Measurements from ENCODE around the gene SPECC1.
A peak's percentile ranks its signal among the peaks of the same experiment; 100 is the strongest.

SPECC1 gene

DNA sequence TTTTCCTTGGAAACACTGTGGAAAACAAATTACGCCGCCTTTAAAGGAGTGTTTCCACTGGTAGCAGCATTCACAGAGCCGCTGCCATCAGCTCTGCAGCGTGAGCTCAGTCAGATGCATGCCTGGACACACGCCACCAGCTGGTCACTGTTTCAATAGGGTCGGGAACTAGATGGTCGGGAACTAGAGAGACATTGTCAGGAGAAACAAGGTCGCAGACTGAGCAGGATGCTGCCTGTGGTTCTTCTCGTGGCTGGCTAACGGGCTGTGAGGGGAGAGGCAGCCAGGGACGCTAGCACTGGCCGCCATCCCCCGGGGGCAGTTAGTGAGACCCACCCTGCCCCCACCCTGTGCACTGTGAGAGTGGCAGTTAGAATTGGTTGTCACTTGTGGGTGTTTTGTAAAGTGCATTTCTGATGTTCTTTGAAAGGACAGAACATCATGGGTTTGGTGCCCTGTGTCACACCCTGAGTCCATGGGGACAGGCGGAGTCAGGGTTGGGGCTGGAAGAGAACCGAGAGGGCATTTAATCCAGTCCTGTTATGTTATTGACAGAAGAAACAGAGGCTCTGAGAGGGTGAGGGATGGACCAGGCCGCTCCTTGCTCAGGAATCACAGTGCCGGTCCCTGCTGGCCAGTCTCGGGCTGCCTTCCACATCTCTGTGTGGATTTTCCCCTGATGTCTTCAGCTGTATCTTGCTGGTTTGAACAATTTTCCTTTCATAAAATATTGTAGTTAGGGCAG lies 86.3 kb downstream of the SPECC1 start:
- H3K23ac ChIP-seq (ENCODE audit: low read length in 2 of 2) = no peak overlapping the region
- peak overlapping the region in 1 of 2 experiments; percentile 34 for H3K4me3 ChIP-seq (ENCODE audit: insufficient read depth in 1 of 2, low read depth in 1 of 2, low read length in 2 of 2)
- H4K8ac ChIP-seq (ENCODE audit: low read length) = no peak overlapping the region
- H3K27me3 ChIP-seq (ENCODE audit: control insufficient read depth in 1 of 2, insufficient read depth in 1 of 2, low read length in 2 of 2) = peaks cover 0 to 44% of the 10 kb centered on the region in 2 experiments
- no peak overlapping the region for H2AK5ac ChIP-seq (ENCODE audit: low read length, severe bottlenecking)
- H2BK120ac ChIP-seq (ENCODE audit: low read depth, low read length) = no peak overlapping the region
- H2BK5ac ChIP-seq (ENCODE audit: low read depth, low read length, poor library complexity, severe bottlenecking) = no peak overlapping the region
- WGBS = 32% methylated on average over 17 of the region's 18 CpGs
- H3K36me3 ChIP-seq (ENCODE audit: control insufficient read depth in 1 of 2, insufficient read depth in 2 of 2, low read depth in 1 of 2, low read length in 2 of 2) = peaks cover 0 to 12% of the 10 kb centered on the region in 2 experiments
- H2BK12ac ChIP-seq (ENCODE audit: low read length in 2 of 2) = no peak overlapping the region
- H3K4me2 ChIP-seq (ENCODE audit: low read length, poor library complexity, severe bottlenecking) = no peak overlapping the region
- no peak overlapping the region for H3K18ac ChIP-seq (ENCODE audit: low read depth in 1 of 2, low read length in 2 of 2)
- H3K9me3 ChIP-seq (ENCODE audit: control insufficient read depth, low read length) = no peaks in the 10 kb centered on the region
- peak overlapping the region; percentile 32 for H2BK15ac ChIP-seq (ENCODE audit: low read depth, poor library complexity, severe bottlenecking)
- H3K9ac ChIP-seq (ENCODE audit: low read length) = peak overlapping the region; percentile 27
- no peak overlapping the region for H4K91ac ChIP-seq (ENCODE audit: low read length)
- no peak overlapping the region for H3K14ac ChIP-seq (ENCODE audit: low read length in 2 of 2)
- DNase-seq = peak; percentile 30
- peaks cover 4% of the 10 kb centered on the region for H3K4me1 ChIP-seq (ENCODE audit: control insufficient read depth, insufficient read depth, low read depth, low read length)
- H3K4ac ChIP-seq (ENCODE audit: low read depth in 1 of 2, low read length in 2 of 2) = no peak overlapping the region
- H2AFZ ChIP-seq (ENCODE audit: low read depth, low read length) = no peak overlapping the region
- H3K79me1 ChIP-seq (replicated peaks; ENCODE audit: low read length, poor library complexity, severe bottlenecking) = no peaks in the 10 kb centered on the region
- H3K27ac ChIP-seq (ENCODE audit: low read length, poor library complexity, severe bottlenecking) = no peak overlapping the region

DNA sequence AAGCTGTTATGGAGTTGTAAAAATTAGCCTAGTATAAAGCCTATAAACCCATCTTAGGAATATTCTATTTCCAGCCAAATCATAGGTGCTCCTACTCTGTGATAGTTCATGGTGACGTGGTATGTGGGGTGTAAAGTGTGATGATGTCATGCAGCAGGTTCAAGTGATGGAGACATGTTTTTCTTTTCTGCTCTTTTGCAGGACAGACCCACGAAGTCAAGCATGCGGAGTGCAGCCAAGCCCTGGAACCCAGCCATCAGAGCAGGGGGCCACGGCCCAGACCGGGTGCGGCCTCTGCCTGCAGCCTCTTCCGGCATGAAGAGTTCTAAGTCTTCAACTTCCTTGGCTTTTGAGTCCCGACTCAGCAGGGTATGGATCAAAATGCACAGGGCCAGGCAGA lies 87.3 kb downstream of the SPECC1 start:
- Histone ChIP-seq H3K23ac (ENCODE audit: low read length in 2 of 2) (no peak overlapping the region), H3K4me3 (ENCODE audit: insufficient read depth in 1 of 2, low read depth in 1 of 2, low read length in 2 of 2) (no peak overlapping the region), H3K36me3 (ENCODE audit: control insufficient read depth in 1 of 2, insufficient read depth in 2 of 2, low read depth in 1 of 2, low read length in 2 of 2) (peaks cover 0 to 12% of the 10 kb centered on the region in 2 experiments), H4K91ac (ENCODE audit: low read length) (no peak overlapping the region), H2BK5ac (ENCODE audit: low read depth, low read length, poor library complexity, severe bottlenecking) (no peak overlapping the region), H3K9me3 (ENCODE audit: control insufficient read depth, low read length) (no peaks in the 10 kb centered on the region), H3K9ac (ENCODE audit: low read length) (no peak overlapping the region), H3K79me1 (replicated peaks; ENCODE audit: low read length, poor library complexity, severe bottlenecking) (no peaks in the 10 kb centered on the region), H2AK5ac (ENCODE audit: low read length, severe bottlenecking) (no peak overlapping the region), H2BK120ac (ENCODE audit: low read depth, low read length) (no peak overlapping the region), H2BK15ac (ENCODE audit: low read depth, poor library complexity, severe bottlenecking) (no peak overlapping the region), H3K27ac (ENCODE audit: low read length, poor library complexity, severe bottlenecking) (no peak overlapping the region), H3K4me1 (ENCODE audit: control insufficient read depth, insufficient read depth, low read depth, low read length) (peaks cover 4% of the 10 kb centered on the region), H3K18ac (ENCODE audit: low read depth in 1 of 2, low read length in 2 of 2) (no peak overlapping the region), H3K14ac (ENCODE audit: low read length in 2 of 2) (no peak overlapping the region), H3K4me2 (ENCODE audit: low read length, poor library complexity, severe bottlenecking) (no peak overlapping the region), H2BK12ac (ENCODE audit: low read length in 2 of 2) (no peak overlapping the region), H4K8ac (ENCODE audit: low read length) (no peak overlapping the region), H2AFZ (ENCODE audit: low read depth, low read length) (no peak overlapping the region), H3K4ac (ENCODE audit: low read depth in 1 of 2, low read length in 2 of 2) (no peak overlapping the region), H3K27me3 (ENCODE audit: control insufficient read depth in 1 of 2, insufficient read depth in 1 of 2, low read length in 2 of 2) (peaks cover 0 to 40% of the 10 kb centered on the region in 2 experiments)
- 91% methylated on average over 8 of the region's 8 CpGs for WGBS
- DNase-seq = no peak

DNA sequence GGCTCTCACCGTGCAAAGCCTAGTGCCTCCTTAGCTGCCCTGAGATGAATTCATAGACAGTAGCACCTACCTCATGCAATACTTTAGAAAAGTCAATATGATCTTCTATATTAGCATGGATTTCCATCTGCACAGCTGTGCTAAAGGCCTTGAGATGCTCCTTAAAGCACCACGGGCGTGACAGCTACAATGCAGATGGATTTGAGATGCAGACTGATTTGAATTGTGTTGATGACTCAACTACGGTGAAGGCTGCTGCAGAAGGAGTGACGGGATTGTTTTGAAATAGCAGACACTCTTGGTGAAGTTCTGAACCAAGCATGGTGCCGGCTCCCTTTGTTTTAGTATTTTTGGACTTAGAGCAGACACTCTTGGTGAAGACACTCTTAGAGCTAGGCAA lies 88.2 kb downstream of the SPECC1 start:
- Histone ChIP-seq H4K8ac (ENCODE audit: low read length) (no peak overlapping the region), H2BK5ac (ENCODE audit: low read depth, low read length, poor library complexity, severe bottlenecking) (no peak overlapping the region), H2AK5ac (ENCODE audit: low read length, severe bottlenecking) (no peak overlapping the region), H3K9ac (ENCODE audit: low read length) (no peak overlapping the region), H3K23ac (ENCODE audit: low read length in 2 of 2) (no peak overlapping the region), H3K27ac (ENCODE audit: low read length, poor library complexity, severe bottlenecking) (no peak overlapping the region), H2BK15ac (ENCODE audit: low read depth, poor library complexity, severe bottlenecking) (no peak overlapping the region), H3K36me3 (ENCODE audit: control insufficient read depth in 1 of 2, insufficient read depth in 2 of 2, low read depth in 1 of 2, low read length in 2 of 2) (peaks cover 0 to 12% of the 10 kb centered on the region in 2 experiments), H3K27me3 (ENCODE audit: control insufficient read depth in 1 of 2, insufficient read depth in 1 of 2, low read length in 2 of 2) (peaks cover 2 to 39% of the 10 kb centered on the region in 2 experiments), H2BK120ac (ENCODE audit: low read depth, low read length) (no peak overlapping the region), H2BK12ac (ENCODE audit: low read length in 2 of 2) (no peak overlapping the region), H3K79me1 (replicated peaks; ENCODE audit: low read length, poor library complexity, severe bottlenecking) (no peaks in the 10 kb centered on the region), H3K4me2 (ENCODE audit: low read length, poor library complexity, severe bottlenecking) (no peak overlapping the region), H4K91ac (ENCODE audit: low read length) (no peak overlapping the region), H3K9me3 (ENCODE audit: control insufficient read depth, low read length) (no peaks in the 10 kb centered on the region), H3K4me3 (ENCODE audit: insufficient read depth in 1 of 2, low read depth in 1 of 2, low read length in 2 of 2) (no peak overlapping the region), H3K4me1 (ENCODE audit: control insufficient read depth, insufficient read depth, low read depth, low read length) (peaks cover 4% of the 10 kb centered on the region), H2AFZ (ENCODE audit: low read depth, low read length) (no peak overlapping the region), H3K18ac (ENCODE audit: low read depth in 1 of 2, low read length in 2 of 2) (no peak overlapping the region), H3K4ac (ENCODE audit: low read depth in 1 of 2, low read length in 2 of 2) (no peak overlapping the region), H3K14ac (ENCODE audit: low read length in 2 of 2) (no peak overlapping the region)
- no peak for DNase-seq
- WGBS = 81% methylated on average over 6 of the region's 6 CpGs

DNA sequence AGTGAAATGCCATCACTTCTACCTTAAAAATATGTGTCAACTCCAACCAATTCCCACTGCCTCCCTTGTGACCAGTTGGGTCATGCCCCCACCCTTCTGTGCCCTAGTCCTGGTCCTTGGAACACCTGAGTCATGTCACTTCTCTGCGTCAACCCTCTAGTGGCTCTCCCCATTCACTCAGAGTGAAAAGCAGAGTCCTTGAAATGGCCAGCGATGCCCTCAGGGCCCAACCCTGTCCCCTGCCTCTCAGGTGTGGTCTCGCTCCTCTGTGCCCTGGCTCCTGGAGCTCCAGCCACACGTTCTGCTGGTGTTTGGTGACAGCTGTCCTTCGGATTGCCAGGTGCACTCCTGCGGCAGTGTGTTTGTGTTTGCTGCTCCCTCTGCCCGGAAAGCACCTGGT lies 89.2 kb downstream of the SPECC1 start:
- H2BK12ac ChIP-seq (ENCODE audit: low read length in 2 of 2) = no peak overlapping the region
- H3K4me3 ChIP-seq (ENCODE audit: insufficient read depth in 1 of 2, low read depth in 1 of 2, low read length in 2 of 2) = no peak overlapping the region
- no peaks in the 10 kb centered on the region for H3K79me1 ChIP-seq (replicated peaks; ENCODE audit: low read length, poor library complexity, severe bottlenecking)
- H3K27me3 ChIP-seq (ENCODE audit: control insufficient read depth in 1 of 2, insufficient read depth in 1 of 2, low read length in 2 of 2) = peaks cover 11 to 40% of the 10 kb centered on the region in 2 experiments
- peaks cover 0 to 12% of the 10 kb centered on the region in 2 experiments for H3K36me3 ChIP-seq (ENCODE audit: control insufficient read depth in 1 of 2, insufficient read depth in 2 of 2, low read depth in 1 of 2, low read length in 2 of 2)
- H3K4me2 ChIP-seq (ENCODE audit: low read length, poor library complexity, severe bottlenecking) = no peak overlapping the region
- no peak overlapping the region for H3K14ac ChIP-seq (ENCODE audit: low read length in 2 of 2)
- no peak overlapping the region for H2BK120ac ChIP-seq (ENCODE audit: low read depth, low read length)
- no peak overlapping the region for H4K91ac ChIP-seq (ENCODE audit: low read length)
- H2AFZ ChIP-seq (ENCODE audit: low read depth, low read length) = no peak overlapping the region
- DNase-seq = no peak
- H3K23ac ChIP-seq (ENCODE audit: low read length in 2 of 2) = no peak overlapping the region
- no peak overlapping the region for H3K4ac ChIP-seq (ENCODE audit: low read depth in 1 of 2, low read length in 2 of 2)
- no peak overlapping the region for H3K27ac ChIP-seq (ENCODE audit: low read length, poor library complexity, severe bottlenecking)
- H2BK5ac ChIP-seq (ENCODE audit: low read depth, low read length, poor library complexity, severe bottlenecking) = no peak overlapping the region
- H3K9ac ChIP-seq (ENCODE audit: low read length) = no peak overlapping the region
- H3K4me1 ChIP-seq (ENCODE audit: control insufficient read depth, insufficient read depth, low read depth, low read length) = peaks cover 4% of the 10 kb centered on the region
- H4K8ac ChIP-seq (ENCODE audit: low read length) = no peak overlapping the region
- no peak overlapping the region for H3K18ac ChIP-seq (ENCODE audit: low read depth in 1 of 2, low read length in 2 of 2)
- H3K9me3 ChIP-seq (ENCODE audit: control insufficient read depth, low read length) = no peaks in the 10 kb centered on the region
- WGBS = 80% methylated on average over 7 of the region's 7 CpGs
- no peak overlapping the region for H2AK5ac ChIP-seq (ENCODE audit: low read length, severe bottlenecking)
- H2BK15ac ChIP-seq (ENCODE audit: low read depth, poor library complexity, severe bottlenecking) = no peak overlapping the region

Data from mesenchymal stem cell (in vitro differentiated cells and primary cell).